Breast epithelium (tissue), 4 donors: ENCODE results near the gene CPEB1. TPM values are rescaled to one million over a fixed set of nuclear protein-coding genes. Genes with fewer than 3 reads are reported as not detected.
A peak's percentile ranks its signal among the peaks of the same experiment; 100 is the strongest.

Experiments used
- DNase-seq, 2 donors: peaks; one replicate each; pipeline ENCODE4 v3.0.0-alpha.2; 2019; ENCODE audit warnings: low spot score in 2 of 2
- H3K27ac ChIP-seq, 2 donors: fragments of 200-600 bp; sonication (generic) in 1 of 2; one replicate each; pipeline ENCODE4 v1.5.1; 2016 to 2019; ENCODE audit warnings: mild to moderate bottlenecking in 1 of 2
- H3K27me3 ChIP-seq, 2 donors: fragments of 200-600 bp; sonication (generic) in 1 of 2; one replicate each; pipeline versions ENCODE4 v1.5.1 to v1.6.0; 2017 to 2019; ENCODE audit warnings: control low read depth in 1 of 2, mild to moderate bottlenecking in 1 of 2
- H3K36me3 ChIP-seq: fragments of 200-600 bp; one replicate; pipeline ENCODE4 v1.5.1; 2019
- H3K4me1 ChIP-seq, 2 donors: fragments of 200-600 bp; sonication (generic); one replicate each; pipeline ENCODE4 v1.5.1; 2016 to 2019; ENCODE audit warnings: control low read depth in 1 of 2
- H3K4me3 ChIP-seq, 3 donors: fragments of 200-600 bp; sonication (generic); 1 replicate in 2 of 3; 2 replicates in 1 of 3; pipeline ENCODE4 v1.5.1; 2016 to 2019; ENCODE audit warnings: mild to moderate bottlenecking in 3 of 3, moderate library complexity in 2 of 3
- H3K9me3 ChIP-seq, 2 donors: fragments of 200-600 bp; sonication (generic) in 1 of 2; one replicate each; pipeline ENCODE4 v1.5.1; 2016 to 2019; ENCODE audit warnings: control low read depth in 1 of 2
- CTCF ChIP-seq, 3 donors: fragments of 450-650 bp; IDR thresholded peaks; one replicate each; pipeline ENCODE4 v1.5.1; 2016 to 2017; ENCODE audit warnings: antibody characterized with exemption in 3 of 3, mild to moderate bottlenecking in 3 of 3, moderate library complexity in 3 of 3
- POLR2A ChIP-seq: fragments of 450-650 bp; IDR thresholded peaks from one replicate; pipeline ENCODE4 v1.6.1; 2016; ENCODE audit warnings: antibody characterized with exemption, mild to moderate bottlenecking, moderate library complexity
- POLR2AphosphoS5 ChIP-seq, 3 donors: sonication (generic); formaldehyde crosslinking; IDR thresholded peaks; one replicate each; pipeline ENCODE4 v1.6.1; 2017; ENCODE audit warnings: antibody characterized with exemption in 3 of 3
- intact Hi-C: fragments of 100-400 bp; cut with DNase I; formaldehyde crosslinking; loops from one replicate; pipeline ENCODE4 v1.15.1; 2023; ENCODE audit warnings: low total_unique reads
- total RNA-seq, 3 donors: library from RNA; depleted of rRNA; stranded (reverse); fragments of >200 nt; gene quantifications; one replicate each; pipeline ENCODE4 v1.1.0, GENCODE V29; 2016

Gene CPEB1
- total RNA-seq, 3 donors from 2014 or later = 2.2 to 6.9 (median 4.6) TPM

DNA sequence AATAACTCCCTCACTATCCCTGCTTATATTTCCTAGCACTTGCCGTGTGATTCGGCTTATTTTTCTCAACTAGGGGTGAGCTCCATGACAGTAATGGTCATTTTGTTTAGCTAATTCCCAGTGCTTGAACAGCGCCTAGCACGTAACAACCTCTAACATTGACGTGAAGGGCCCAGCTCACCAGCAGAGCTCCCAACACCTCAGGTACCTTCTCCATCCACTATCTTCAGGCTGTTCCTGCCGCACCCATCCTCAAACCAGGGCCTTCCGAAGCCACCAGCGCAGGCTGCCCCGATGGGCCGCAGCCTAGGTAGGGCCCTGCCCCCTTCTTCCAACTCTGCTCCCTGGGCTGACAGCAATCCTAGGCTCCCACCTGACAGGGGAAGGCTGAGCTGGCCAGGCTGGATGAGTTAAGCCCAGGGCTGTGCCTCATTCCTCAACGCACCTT lies 106.2 kb downstream of the CPEB1 start:
- Histone ChIP-seq H3K27me3 (no peaks in the 10 kb centered on the region), H3K36me3 (no peaks in the 10 kb centered on the region), H3K4me1 (peaks cover 0 to 16% of the 10 kb centered on the region in 2 donors), H3K4me3 (peak overlapping the region; percentile 81 to 93 (median 88)), H3K9me3 (no peaks in the 10 kb centered on the region), H3K27ac (peak overlapping the region; percentile 94 to 97)
- DNase-seq = no peak
- TF ChIP-seq POLR2AphosphoS5 (IDR thresholded peaks at IDR 0.05) (no peak), POLR2A (no peak), CTCF (IDR thresholded peaks at IDR 0.05) (no peak)
- intact Hi-C loops = no loop called here

- H3K27ac ChIP-seq = peak within 1 kb of the TSS; percentile 94 to 97
- H3K4me3 ChIP-seq = peak within 1 kb of the TSS; percentile 81 to 93 (median 88)
- no peaks in the 10 kb centered on the region for H3K9me3 ChIP-seq
- intact Hi-C loops = no loop called here
- DNase-seq = peak; percentile 96 to 97
- H3K27me3 ChIP-seq = no peaks in the 10 kb centered on the region
- no peaks in the 10 kb centered on the region for H3K36me3 ChIP-seq
- TF ChIP-seq CTCF (IDR thresholded peaks at IDR 0.05) = peak; percentile 98 to 99 (median 99)
- TF ChIP-seq POLR2A = peak; percentile 89
- peak; percentile 87 to 96 (median 91) for TF ChIP-seq POLR2AphosphoS5 (IDR thresholded peaks at IDR 0.05)
- peaks cover 0 to 16% of the 10 kb centered on the region in 2 donors for H3K4me1 ChIP-seq
Measured at GRCh38 chr15:82540055-82540983, 106.8 kb downstream of the CPEB1 start, which contains the start of gene RPS17. TSS of gene RPS17 (minus strand) at chr15:82540457. CDS start at chr15:82540428, 29 bp downstream.

- no peak for DNase-seq
- TF ChIP-seq POLR2AphosphoS5 (IDR thresholded peaks at IDR 0.05) (no peak), POLR2A (no peak), CTCF (IDR thresholded peaks at IDR 0.05) (no peak)
- intact Hi-C loops = no loop called here
Measured at GRCh38 chr15:82539691-82540054, 107.5 kb downstream of the CPEB1 start.

DNA sequence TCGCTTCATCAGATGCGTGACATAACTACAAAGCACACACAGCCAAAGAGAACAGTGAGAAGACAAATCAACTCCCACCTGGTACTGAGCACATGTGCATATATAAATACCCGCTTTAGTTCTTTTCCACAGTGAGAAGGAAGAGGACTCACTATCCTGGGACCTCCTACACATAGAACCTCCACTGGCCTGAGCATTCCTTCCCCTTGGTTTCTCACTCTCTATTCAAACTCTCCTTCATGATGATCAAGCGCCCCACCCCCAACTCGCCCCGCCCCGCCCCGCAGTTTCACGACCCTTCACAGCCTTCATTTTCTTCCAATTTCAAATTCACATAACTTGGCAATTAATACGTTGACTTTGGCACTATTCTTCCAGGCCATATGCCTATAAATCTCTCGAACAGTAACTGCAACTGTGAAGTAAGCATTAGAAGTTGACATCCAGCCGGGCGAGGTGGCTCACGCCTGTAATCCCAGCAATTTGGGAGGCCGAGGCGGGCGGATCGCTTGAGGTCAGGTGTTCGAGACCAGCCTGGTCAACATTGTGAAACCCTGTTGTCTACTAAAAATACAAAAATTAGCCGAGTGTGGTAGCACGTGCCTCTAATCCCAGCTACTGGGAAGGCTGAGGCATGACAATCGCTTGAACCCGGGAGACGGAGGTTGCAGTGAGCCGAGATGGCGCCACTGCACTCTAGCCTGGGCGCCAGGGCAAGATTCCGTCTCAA lies 108.0 kb downstream of the CPEB1 start:
- no peak for DNase-seq
- H3K27me3 ChIP-seq = no peaks in the 10 kb centered on the region
- H3K4me3 ChIP-seq = peak overlapping the region; percentile 81 to 93 (median 88)
- TF ChIP-seq POLR2AphosphoS5 (IDR thresholded peaks at IDR 0.05) = no peak
- no peak for TF ChIP-seq POLR2A
- TF ChIP-seq CTCF (IDR thresholded peaks at IDR 0.05) = no peak
- no peaks in the 10 kb centered on the region for H3K36me3 ChIP-seq
- H3K4me1 ChIP-seq = peaks cover 0 to 16% of the 10 kb centered on the region in 2 donors
- intact Hi-C loops = no loop called here
- H3K9me3 ChIP-seq = no peaks in the 10 kb centered on the region
- H3K27ac ChIP-seq = peak overlapping the region; percentile 54 to 94

More at GRCh38 chr15:82539691-82540054, 107.5 kb downstream of the CPEB1 start:
- peak overlapping the region; percentile 81 to 93 (median 88) for H3K4me3 ChIP-seq
- H3K9me3 ChIP-seq = no peaks in the 10 kb centered on the region
- peak overlapping the region; percentile 94 to 97 for H3K27ac ChIP-seq
- no peaks in the 10 kb centered on the region for H3K27me3 ChIP-seq
- peaks cover 0 to 16% of the 10 kb centered on the region in 2 donors for H3K4me1 ChIP-seq
- H3K36me3 ChIP-seq = no peaks in the 10 kb centered on the region
